SIG-M5 treated with dmso at 0.1 percent for 504 hours (cell line): ENCODE data around the gene DNAJC1.

ENCODE experiments used
- DNase-seq: peaks from one replicate; lab custom pipeline; 2025; ENCODE audit not compliant: unreplicated experiment; lab: John Stamatoyannopoulos, UW

DNAJC1 gene

GRCh38 chr10:21771219-21771618 lies 232.3 kb downstream of the DNAJC1 start:
- no peak for DNase-seq

GRCh38 chr10:21769041-21769440 lies 234.5 kb downstream of the DNAJC1 start:
- DNase-seq, result no peak

GRCh38 chr10:21764466-21765189 lies 238.9 kb downstream of the DNAJC1 start:
- DNase-seq, result no peak

GRCh38 chr10:21760332-21760731 lies 243.2 kb downstream of the DNAJC1 start:
- DNase-seq, result no peak

- DNase-seq, result no peak
These were observed 244.3 kb downstream of the DNAJC1 start for GRCh38 chr10:21759232-21759631.

- no peak for DNase-seq
These were observed 244.8 kb downstream of the DNAJC1 start for GRCh38 chr10:21758696-21759095.

GRCh38 chr10:21758239-21758638 lies 245.3 kb downstream of the DNAJC1 start:
- DNase-seq, result no peak

GRCh38 chr10:21757185-21757901 lies 246.2 kb downstream of the DNAJC1 start:
- DNase-seq, result no peak

GRCh38 chr10:21756707-21757106 lies 246.8 kb downstream of the DNAJC1 start:
- DNase-seq, result no peak

- peak; percentile 37 for DNase-seq
These were observed 249.0 kb downstream of the DNAJC1 start for GRCh38 chr10:21754410-21755011.

GRCh38 chr10:21753497-21754270 lies 249.8 kb downstream of the DNAJC1 start:
- no peak for DNase-seq

- DNase-seq, result no peak
These were observed 251.9 kb downstream of the DNAJC1 start for GRCh38 chr10:21751341-21752310.

GRCh38 chr10:21750424-21750823 lies 253.1 kb downstream of the DNAJC1 start:
- DNase-seq, result no peak

GRCh38 chr10:21749788-21750187 lies 253.7 kb downstream of the DNAJC1 start:
- DNase-seq, result no peak

GRCh38 chr10:21747809-21748208 lies 255.7 kb downstream of the DNAJC1 start:
- no peak for DNase-seq

GRCh38 chr10:21746118-21746517 lies 257.4 kb downstream of the DNAJC1 start:
- no peak for DNase-seq

GRCh38 chr10:21744223-21744622 lies 259.3 kb downstream of the DNAJC1 start:
- no peak for DNase-seq

GRCh38 chr10:21742740-21743412 lies 260.7 kb downstream of the DNAJC1 start:
- DNase-seq, result no peak

- DNase-seq, result no peak
These were observed 262.5 kb downstream of the DNAJC1 start for GRCh38 chr10:21740989-21741388.

GRCh38 chr10:21737106-21737505 lies 266.4 kb downstream of the DNAJC1 start:
- DNase-seq, result no peak
